Transverse colon (tissue), 4 donors: ENCODE results near the gene GPR139. TPM values are rescaled to one million over a fixed set of nuclear protein-coding genes. Genes with fewer than 3 reads are reported as not detected.

Experiments used
- DNase-seq: peaks from one replicate; pipeline ENCODE4 v3.0.0-alpha.2; 2019
- H3K27ac ChIP-seq, 4 donors: fragments of 200-600 bp; sonication (generic); 2 replicates each; pipeline ENCODE4 v1.5.1; 2016 to 2018; ENCODE audit warnings: inconsistent platforms in 4 of 4
- H3K27me3 ChIP-seq: fragments of 200-600 bp; sonication (generic); 2 replicates; pipeline ENCODE4 v1.5.1; 2017; ENCODE audit warnings: inconsistent platforms
- H3K36me3 ChIP-seq, 4 donors: fragments of 200-600 bp; sonication (generic); 2 replicates each; pipeline ENCODE4 v1.5.1; 2017 to 2019; ENCODE audit warnings: inconsistent platforms in 4 of 4
- H3K4me1 ChIP-seq, 4 donors: fragments of 200-600 bp; sonication (generic); 2 replicates each; pipeline ENCODE4 v1.5.1; 2017 to 2020; ENCODE audit warnings: inconsistent platforms in 4 of 4
- H3K4me3 ChIP-seq, 4 donors: fragments of 200-600 bp; sonication (generic); 1 replicate in 1 of 4; 2 replicates in 3 of 4; pipeline versions ENCODE4 v1.5.1 to v1.6.1; 2017 to 2019; ENCODE audit warnings: inconsistent platforms in 4 of 4
- H3K9me3 ChIP-seq, 2 donors: fragments of 200-600 bp; sonication (generic); 2 replicates each; pipeline ENCODE4 v1.5.1; 2017 to 2019; ENCODE audit warnings: inconsistent platforms in 2 of 2
- CTCF ChIP-seq, 5 experiments: fragments of 200-600 bp in 3 of 5; fragments of 450-650 bp in 2 of 5; sonication (generic) in 3 of 5; IDR thresholded peaks; 1 replicate in 2 of 5; 2 replicates in 3 of 5; pipeline ENCODE4 v1.5.1; 2016 to 2017; ENCODE audit warnings: antibody characterized with exemption in 5 of 5, inconsistent platforms in 3 of 5, mild to moderate bottlenecking in 2 of 5, moderate library complexity in 1 of 5
- EP300 ChIP-seq: sonication (generic); formaldehyde crosslinking; IDR thresholded peaks from one replicate; pipeline ENCODE4 v1.6.1; 2017; ENCODE audit warnings: antibody characterized with exemption, low read depth
- POLR2A ChIP-seq: fragments of 450-650 bp; IDR thresholded peaks from one replicate; pipeline ENCODE4 v1.6.1; 2016; ENCODE audit warnings: antibody characterized with exemption, mild to moderate bottlenecking, moderate library complexity
- POLR2AphosphoS5 ChIP-seq, 3 donors: sonication (generic); formaldehyde crosslinking; IDR thresholded peaks; one replicate each; pipeline ENCODE4 v1.6.1; 2016; ENCODE audit warnings: antibody characterized with exemption in 3 of 3
- WGBS, 2 donors: methylation state at CpG; one replicate each; pipeline ENCODE4 v1.1.5; 2018; ENCODE audit warnings: low coverage in 1 of 2; 5-methylcytosine and 5-hydroxymethylcytosine counted together
- in situ Hi-C, 4 donors: fragments of 200-750 bp; cut with MboI; loops; one replicate each; pipeline versions ENCODE4 v1.15.0 to v1.15.1; 2017; ENCODE audit warnings: low sequenced_read_pairs in 3 of 4, low pct_ligation_motif_present in 1 of 4, low pct_unique_long_range_greater_than_20kb in 1 of 4
- intact Hi-C: fragments of 100-400 bp; cut with DNase I; formaldehyde crosslinking; loops from one replicate; pipeline ENCODE4 v1.15.1; 2023; ENCODE audit warnings: low total_unique reads
- total RNA-seq, 4 donors: library from RNA; depleted of rRNA; stranded (reverse); fragments of >200 nt; gene quantifications; one replicate each; pipeline ENCODE4 v1.1.0, GENCODE V29; 2016

The GPR139 gene
- total RNA-seq, 4 donors from 2014 or later, result not detected

- intact Hi-C loops, result no loop called here
- no peak for DNase-seq
- H3K36me3 ChIP-seq, result no peaks in the 10 kb centered on the region
- WGBS, 2 donors, result 51 to 76% methylated on average over 2 to 3 of the region's 3 CpGs
- H3K4me3 ChIP-seq, result no peak overlapping the region
- H3K4me1 ChIP-seq, result no peaks in the 10 kb centered on the region
- no peak overlapping the region for H3K27ac ChIP-seq
- in situ Hi-C loops, result no loop called here
- no peak for TF ChIP-seq CTCF (IDR thresholded peaks at IDR 0.05)
- no peak for TF ChIP-seq POLR2A
- TF ChIP-seq EP300, result no peak
- no peak for TF ChIP-seq POLR2AphosphoS5 (IDR thresholded peaks at IDR 0.05)
- no peaks in the 10 kb centered on the region for H3K9me3 ChIP-seq
- no peaks in the 10 kb centered on the region for H3K27me3 ChIP-seq
These were observed 12.6 kb downstream of the GPR139 start for GRCh38 chr16:20061132-20061531.

- no peaks in the 10 kb centered on the region for H3K9me3 ChIP-seq
- no peaks in the 10 kb centered on the region for H3K36me3 ChIP-seq
- no peaks in the 10 kb centered on the region for H3K27me3 ChIP-seq
- DNase-seq, result no peak
- H3K27ac ChIP-seq, result no peak overlapping the region
- intact Hi-C loops (no loop called here), in situ Hi-C loops (no loop called here)
- no peak for TF ChIP-seq EP300
- TF ChIP-seq CTCF (IDR thresholded peaks at IDR 0.05), result no peak
- TF ChIP-seq POLR2A, result no peak
- TF ChIP-seq POLR2AphosphoS5 (IDR thresholded peaks at IDR 0.05), result no peak
- H3K4me3 ChIP-seq, result no peak overlapping the region
- no peaks in the 10 kb centered on the region for H3K4me1 ChIP-seq
- WGBS, 2 donors, result 61 to 74% methylated on average over 3 of the region's 3 CpGs
These were observed 17.3 kb downstream of the GPR139 start for GRCh38 chr16:20056436-20056835.

GRCh38 chr16:20053336-20053735 is 20.4 kb downstream of the GPR139 start:
- Histone ChIP-seq H3K4me3 (no peak overlapping the region), H3K36me3 (no peaks in the 10 kb centered on the region), H3K4me1 (no peaks in the 10 kb centered on the region), H3K27me3 (no peaks in the 10 kb centered on the region), H3K9me3 (no peaks in the 10 kb centered on the region), H3K27ac (no peak overlapping the region)
- TF ChIP-seq EP300, result no peak
- no peak for TF ChIP-seq POLR2AphosphoS5 (IDR thresholded peaks at IDR 0.05)
- no peak for TF ChIP-seq POLR2A
- no peak for TF ChIP-seq CTCF (IDR thresholded peaks at IDR 0.05)
- WGBS, 2 donors, result 36 to 41% methylated on average over 4 to 5 of the region's 5 CpGs
- intact Hi-C loops, result no loop called here
- DNase-seq, result no peak
- in situ Hi-C loops, result no loop called here

GRCh38 chr16:20051611-20052010 is 22.1 kb downstream of the GPR139 start:
- in situ Hi-C loops, result no loop called here
- H3K27me3 ChIP-seq, result no peaks in the 10 kb centered on the region
- H3K4me3 ChIP-seq, result no peak overlapping the region
- no peaks in the 10 kb centered on the region for H3K36me3 ChIP-seq
- H3K27ac ChIP-seq, result no peak overlapping the region
- TF ChIP-seq CTCF (IDR thresholded peaks at IDR 0.05) (no peak), POLR2A (no peak), EP300 (no peak), POLR2AphosphoS5 (IDR thresholded peaks at IDR 0.05) (no peak)
- DNase-seq, result no peak
- H3K9me3 ChIP-seq, result no peaks in the 10 kb centered on the region
- intact Hi-C loops, result no loop called here
- H3K4me1 ChIP-seq, result no peaks in the 10 kb centered on the region
- WGBS, 2 donors, result 66 to 88% methylated on average over 3 to 9 of the region's 9 CpGs
